GM12864 (cell line): ENCODE data around the gene LRIT2.

Experiments used
- DNase-seq: peaks from one replicate; pipeline ENCODE4 v3.0.0-alpha.2; 2011; ENCODE audit warnings: low read depth
- H3K4me3 ChIP-seq: 2 replicates; pipeline ENCODE4 v1.5.1; 2011; ENCODE audit warnings: mild to moderate bottlenecking, low read depth, low read length, control low read depth
- TF ChIP-seq, protein P1 (sequence below): IDR thresholded peaks from 2 replicates; pipeline ENCODE4 v1.5.1; 2011; ENCODE audit warnings: low read depth, mild to moderate bottlenecking, moderate library complexity, low read length, control low read depth, inconsistent platforms; ENCODE audit errors: missing control alignments

Gene LRIT2

GRCh38 chr10:84241185-84241790, 15.9 kb upstream of the LRIT2 start, which contains the start of gene LRIT1:
LRIT1 (minus strand) TSS chr10:84241546; CDS start chr10:84241439, 107 bp downstream.
- TF ChIP-seq, protein P1, sequence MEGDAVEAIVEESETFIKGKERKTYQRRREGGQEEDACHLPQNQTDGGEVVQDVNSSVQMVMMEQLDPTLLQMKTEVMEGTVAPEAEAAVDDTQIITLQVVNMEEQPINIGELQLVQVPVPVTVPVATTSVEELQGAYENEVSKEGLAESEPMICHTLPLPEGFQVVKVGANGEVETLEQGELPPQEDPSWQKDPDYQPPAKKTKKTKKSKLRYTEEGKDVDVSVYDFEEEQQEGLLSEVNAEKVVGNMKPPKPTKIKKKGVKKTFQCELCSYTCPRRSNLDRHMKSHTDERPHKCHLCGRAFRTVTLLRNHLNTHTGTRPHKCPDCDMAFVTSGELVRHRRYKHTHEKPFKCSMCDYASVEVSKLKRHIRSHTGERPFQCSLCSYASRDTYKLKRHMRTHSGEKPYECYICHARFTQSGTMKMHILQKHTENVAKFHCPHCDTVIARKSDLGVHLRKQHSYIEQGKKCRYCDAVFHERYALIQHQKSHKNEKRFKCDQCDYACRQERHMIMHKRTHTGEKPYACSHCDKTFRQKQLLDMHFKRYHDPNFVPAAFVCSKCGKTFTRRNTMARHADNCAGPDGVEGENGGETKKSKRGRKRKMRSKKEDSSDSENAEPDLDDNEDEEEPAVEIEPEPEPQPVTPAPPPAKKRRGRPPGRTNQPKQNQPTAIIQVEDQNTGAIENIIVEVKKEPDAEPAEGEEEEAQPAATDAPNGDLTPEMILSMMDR, result no peak
- no peak within 1 kb of the TSS for H3K4me3 ChIP-seq
- DNase-seq, result no peak

DNA sequence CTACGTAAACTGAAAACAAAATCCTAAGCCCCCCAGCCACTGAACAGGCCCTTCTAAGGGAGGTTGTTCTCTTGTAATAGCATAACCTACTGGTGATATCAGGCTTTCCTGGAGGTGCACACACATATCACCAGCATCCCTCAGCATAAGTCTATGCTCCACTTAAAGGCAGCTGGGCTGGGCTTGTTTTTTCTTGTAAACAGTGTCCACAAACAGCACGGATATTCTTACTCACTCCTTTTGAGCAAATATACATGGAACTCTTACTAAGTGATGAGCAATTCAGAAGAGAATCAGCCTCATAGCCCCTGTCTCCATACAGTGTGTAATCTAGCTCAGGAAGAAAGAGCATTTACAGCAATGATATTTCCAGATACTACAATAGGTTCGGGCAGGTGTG, 13.6 kb upstream of the LRIT2 start:
- H3K4me3 ChIP-seq, result no peak overlapping the region
- no peak for DNase-seq
- TF ChIP-seq, protein P1, result no peak

DNA sequence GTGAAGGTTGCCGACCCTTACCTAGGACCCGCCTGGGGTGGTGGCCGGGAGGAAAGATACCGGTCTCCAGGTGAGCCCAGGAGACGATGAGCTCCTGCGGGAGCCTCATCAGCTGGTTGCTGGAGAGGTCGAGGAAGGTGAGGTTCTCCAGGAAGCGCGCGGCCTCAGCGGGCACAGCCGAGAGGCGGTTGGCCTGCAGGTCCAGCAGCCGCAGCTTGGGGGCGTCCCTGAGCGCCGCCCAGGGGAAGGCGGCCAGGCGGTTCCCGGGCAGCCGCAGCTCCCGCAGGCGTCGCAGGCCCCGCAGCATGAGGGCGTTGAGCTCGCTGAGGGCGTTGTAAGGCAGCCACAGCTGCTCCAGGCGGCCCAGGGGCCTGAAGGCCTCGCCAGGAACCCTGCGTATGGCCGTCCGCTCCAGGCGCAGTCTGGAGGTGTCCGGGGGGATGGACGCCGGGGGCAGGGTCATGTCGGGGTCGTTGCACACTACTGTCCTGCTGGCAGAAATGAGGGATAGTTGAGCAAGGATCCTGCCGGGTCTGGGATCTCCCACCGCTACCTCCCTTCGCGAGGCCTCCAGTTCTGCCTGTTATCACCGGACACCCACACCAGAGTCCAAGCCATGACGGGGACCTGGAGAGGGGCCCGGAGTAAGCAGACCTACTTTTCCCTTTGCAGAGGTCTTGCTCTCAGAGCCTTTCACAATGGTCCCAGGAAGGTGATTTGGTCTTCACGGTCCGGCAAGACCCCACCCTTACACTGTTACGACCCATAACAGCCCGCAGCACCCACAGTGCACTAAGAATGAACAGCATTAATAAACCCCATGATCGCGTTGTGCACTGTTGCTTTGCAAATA, 12.1 kb upstream of the LRIT2 start:
- TF ChIP-seq, protein P1, result peak; percentile 27
- H3K4me3 ChIP-seq, result no peak overlapping the region
- no peak for DNase-seq

- TF ChIP-seq, protein P1, result no peak
- no peak for DNase-seq
- H3K4me3 ChIP-seq, result no peak overlapping the region
Measured at GRCh38 chr10:84236807-84237198, 11.5 kb upstream of the LRIT2 start.

DNA sequence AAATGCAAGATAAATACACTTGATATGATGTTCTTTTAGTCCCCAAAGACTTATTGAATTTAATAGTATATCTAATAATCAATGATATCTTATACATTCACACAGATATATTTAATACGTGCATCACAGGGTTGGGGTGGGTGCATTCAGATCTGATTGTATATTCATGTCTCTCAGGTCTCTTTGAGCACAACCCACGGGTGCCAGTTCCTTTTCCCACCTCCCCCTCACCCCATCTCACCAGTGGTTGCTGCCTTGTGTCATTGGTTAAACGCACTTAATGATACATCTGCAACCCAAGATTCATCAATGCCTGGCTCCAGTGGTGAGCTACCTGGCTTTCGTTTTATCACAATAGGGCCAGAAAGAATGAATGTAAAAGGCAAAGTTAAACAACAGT, 9.8 kb upstream of the LRIT2 start:
- TF ChIP-seq, protein P1, result no peak
- no peak for DNase-seq
- H3K4me3 ChIP-seq, result no peak overlapping the region

DNA sequence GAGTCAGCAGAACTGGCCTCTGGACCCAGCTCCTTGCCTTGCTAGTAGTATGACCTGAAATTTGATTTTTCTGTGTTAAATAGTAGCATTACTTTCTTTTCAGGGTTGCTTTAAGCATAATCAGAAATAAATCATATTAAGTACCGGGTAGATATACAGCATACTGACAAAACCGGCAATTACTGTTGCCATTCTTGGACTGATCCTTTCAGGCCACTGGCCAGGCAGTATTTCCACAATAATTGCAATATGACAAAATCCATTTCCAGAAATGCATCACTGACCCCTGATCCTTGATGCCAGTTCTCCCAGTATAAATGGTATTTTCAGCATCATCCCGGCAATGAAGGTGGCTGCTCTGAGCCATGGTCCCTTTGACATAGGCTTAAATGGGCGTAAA, 9.1 kb upstream of the LRIT2 start:
- no peak overlapping the region for H3K4me3 ChIP-seq
- no peak for DNase-seq
- TF ChIP-seq, protein P1, result no peak
